A549 (cell line): ENCODE results near the gene FUCA1. TPM values are rescaled to one million over a fixed set of nuclear protein-coding genes. Genes with fewer than 3 reads are reported as not detected.

Source experiments
- ATAC-seq, 2 experiments: fragments of 200-7000 bp in 1 of 2; fragments of >200 bp in 1 of 2; cut with Nextera tagmentation in 1 of 2; cut with Tn5 transposase in 1 of 2; 3 replicates each; pipeline versions ENCODE4 v1.8.0 to v1.9.1; 2018 to 2020; ENCODE audit warnings: mild to moderate bottlenecking in 1 of 2, moderate library complexity in 1 of 2
- CTCF ChIA-PET: fragments of 300-600 bp; sonication (Branson Sonifier 250); formaldehyde crosslinking; extraction: SDS; loops from one replicate; lab custom pipeline; 2021; ENCODE audit warnings: antibody characterized with exemption, inconsistent platforms; lab: Yijun Ruan, JAX
- POLR2A ChIA-PET: fragments of 350-600 bp; formaldehyde crosslinking; extraction: SDS; loops from one replicate; lab custom pipeline; 2021; ENCODE audit warnings: antibody characterized with exemption, inconsistent platforms; lab: Yijun Ruan, JAX
- DNase-seq, 2 experiments: peaks; one replicate each; pipeline versions ENCODE4 v3.0.0 to v3.0.0-alpha.2; 2011 to 2016; ENCODE audit warnings: low read depth in 1 of 2, low spot score in 1 of 2
- FAIRE-seq: peaks from 2 replicates; lab custom pipeline; 2011; peaks lifted over from hg19 to GRCh38; lab: Jason Lieb, UNC
- H3K27ac ChIP-seq, 2 experiments: fragments of >200 bp; sonication (Bioruptor Twin); formaldehyde crosslinking; 3 replicates each; pipeline ENCODE4 v1.5.1; 2016 to 2017
- H3K4me1 ChIP-seq: fragments of >200 bp; sonication (Bioruptor Twin); formaldehyde crosslinking; 3 replicates; pipeline ENCODE4 v1.6.1; 2016
- H3K4me2 ChIP-seq: fragments of >200 bp; sonication (Bioruptor Twin); formaldehyde crosslinking; 3 replicates; pipeline ENCODE4 v1.6.1; 2016
- H3K4me3 ChIP-seq: fragments of >200 bp; sonication (Bioruptor Twin); formaldehyde crosslinking; 3 replicates; pipeline ENCODE4 v1.5.1; 2016
- H3K9me3 ChIP-seq: fragments of >200 bp; sonication (Bioruptor Twin); formaldehyde crosslinking; 3 replicates; pipeline ENCODE4 v1.6.1; 2016
- ATOH8 ChIP-seq: fragments of 250-450 bp; sonication (Bioruptor Pico); IDR thresholded peaks from 2 replicates; pipeline ENCODE4 v1.5.0; 2020; ENCODE audit warnings: low read depth, mild to moderate bottlenecking, moderate library complexity
- BHLHE40 ChIP-seq: IDR thresholded peaks from 2 replicates; pipeline ENCODE4 v1.6.1; 2012; ENCODE audit warnings: low read depth, low read length, inconsistent platforms
- CBX8 ChIP-seq: fragments of 200-600 bp; sonication (generic); IDR thresholded peaks from 2 replicates; pipeline ENCODE4 v1.6.1; 2016
- CEBPB ChIP-seq, 2 experiments: fragments of >200 bp in 1 of 2; sonication (Bioruptor Twin) in 1 of 2; formaldehyde crosslinking in 1 of 2; IDR thresholded peaks; 2 replicates each; pipeline ENCODE4 v1.6.1; 2012 to 2016
- CTCF ChIP-seq: fragments of >200 bp; sonication (Bioruptor Twin); formaldehyde crosslinking; IDR thresholded peaks from 3 replicates; pipeline ENCODE4 v1.5.1; 2016
- EHMT2 ChIP-seq: fragments of 200-600 bp; sonication (generic); IDR thresholded peaks from 2 replicates; pipeline ENCODE4 v1.6.1; 2016; ENCODE audit warnings: antibody characterized with exemption, low read depth, mild to moderate bottlenecking, moderate library complexity
- EP300 ChIP-seq, 2 experiments: fragments of >200 bp; sonication (Bioruptor Twin); formaldehyde crosslinking; IDR thresholded peaks; 2 replicates in 1 of 2; 3 replicates in 1 of 2; pipeline ENCODE4 v1.6.1; 2016 to 2017
- GATA3 ChIP-seq: IDR thresholded peaks from 2 replicates; pipeline ENCODE4 v1.6.1; 2012; ENCODE audit warnings: borderline replicate concordance
- HEYL ChIP-seq: fragments of 250-450 bp; sonication (Bioruptor Pico); IDR thresholded peaks from 2 replicates; pipeline ENCODE4 v1.8.0; 2021; ENCODE audit warnings: mild to moderate bottlenecking, moderate library complexity
- JUNB ChIP-seq: fragments of >200 bp; sonication (Bioruptor Twin); formaldehyde crosslinking; IDR thresholded peaks from 2 replicates; pipeline ENCODE4 v1.6.1; 2016
- KDM1A ChIP-seq: fragments of 200-600 bp; sonication (generic); IDR thresholded peaks from 2 replicates; pipeline ENCODE4 v1.6.1; 2016; ENCODE audit warnings: low read depth, mild to moderate bottlenecking
- MAFK ChIP-seq: fragments of 450-650 bp; IDR thresholded peaks from 2 replicates; pipeline ENCODE4 v1.6.1; 2014; ENCODE audit not compliant: partially characterized antibody
- MAX ChIP-seq: IDR thresholded peaks from 2 replicates; pipeline ENCODE4 v1.6.1; 2012
- POLR2AphosphoS2 ChIP-seq: conservative IDR thresholded peaks from 2 replicates; pipeline ENCODE4 v1.6.1; 2012; ENCODE audit warnings: low read length, improper control_type of control experiment, inconsistent platforms
- RARB ChIP-seq: fragments of 250-450 bp; sonication (Bioruptor Pico); IDR thresholded peaks from 2 replicates; pipeline ENCODE4 v1.8.0; 2021; ENCODE audit warnings: mild to moderate bottlenecking, moderate library complexity
- RFX5 ChIP-seq: fragments of 450-650 bp; IDR thresholded peaks from 2 replicates; pipeline ENCODE4 v1.7.1; 2014; ENCODE audit warnings: antibody characterized with exemption, mild to moderate bottlenecking, moderate library complexity
- SMC3 ChIP-seq: fragments of >200 bp; sonication (Bioruptor Twin); formaldehyde crosslinking; IDR thresholded peaks from 3 replicates; pipeline ENCODE4 v1.6.1; 2018; ENCODE audit warnings: inconsistent platforms
- SREBF2 ChIP-seq: fragments of 450-650 bp; IDR thresholded peaks from 2 replicates; pipeline ENCODE4 v1.6.1; 2014; ENCODE audit warnings: mild to moderate bottlenecking, moderate library complexity
- TFCP2L1 ChIP-seq: fragments of 250-450 bp; sonication (Bioruptor Pico); IDR thresholded peaks from 2 replicates; pipeline ENCODE4 v1.5.0; 2021; ENCODE audit warnings: mild to moderate bottlenecking
- ZFP36 ChIP-seq: fragments of 450-650 bp; IDR thresholded peaks from 2 replicates; pipeline ENCODE4 v1.6.1; 2014; ENCODE audit warnings: borderline replicate concordance; ENCODE audit not compliant: partially characterized antibody
- ZNF302 ChIP-seq: fragments of 250-450 bp; sonication (Bioruptor Pico); IDR thresholded peaks from 2 replicates; pipeline ENCODE4 v1.9.0; 2021; ENCODE audit warnings: inconsistent platforms, mild to moderate bottlenecking, moderate library complexity
- WGBS: methylation state at CpG from one replicate; pipeline ENCODE4 v1.1.6; 2017; ENCODE audit errors: missing lambda C conversion rate; 5-methylcytosine and 5-hydroxymethylcytosine counted together
- polyA plus RNA-seq, 4 experiments: library from polyadenylated mRNA; depleted of rRNA in 3 of 4; stranded (reverse); fragments of >200 nt; fragmentation: RNase III in 1 of 4; extraction: RNeasy Plus Mini Kit Qiagen cat#74134 plus additional on column Dnase treatment in 1 of 4; gene quantifications; 2 replicates in 3 of 4; 3 replicates in 1 of 4; pipeline ENCODE4 v1.2.3, GENCODE V29; 2011 to 2017

The FUCA1 gene
- polyA plus RNA-seq, 2 of the 4 experiments (the other 2 are of a cell fraction): 9.7 to 16.1 TPM

- ChIA-PET CTCF (interaction anchor here (2.5 kb wide), 1 partner anchor 104 kb away, joined by 8 read pairs; no protein-coding TSS in a partner anchor), POLR2A (no interaction called here)
- no peak overlapping the region for H3K4me2 ChIP-seq
- no peaks in the 10 kb centered on the region for H3K9me3 ChIP-seq
- no peak for TF ChIP-seq GATA3
- no peak for TF ChIP-seq ZNF302 (CRISPR knock-in tag)
- no peak for TF ChIP-seq CEBPB (IDR thresholded peaks at IDR 0.05)
- TF ChIP-seq HEYL (CRISPR knock-in tag): no peak
- TF ChIP-seq JUNB: no peak
- no peak for TF ChIP-seq BHLHE40
- no peak for TF ChIP-seq KDM1A
- no peak for TF ChIP-seq CBX8
- TF ChIP-seq POLR2AphosphoS2: no peak
- no peak for TF ChIP-seq ZFP36
- TF ChIP-seq MAX: no peak
- no peak for TF ChIP-seq TFCP2L1 (CRISPR knock-in tag)
- TF ChIP-seq ATOH8: no peak
- no peak for TF ChIP-seq EHMT2
- TF ChIP-seq EP300 (IDR thresholded peaks at IDR 0.05): no peak
- no peak for TF ChIP-seq SREBF2
- no peak for TF ChIP-seq RFX5
- no peak for TF ChIP-seq MAFK
- TF ChIP-seq RARB (CRISPR knock-in tag): no peak
- TF ChIP-seq CTCF: no peak
- DNase-seq (no peak), FAIRE-seq (no peak), ATAC-seq (no peak)
- peaks cover 6% of the 10 kb centered on the region for H3K4me1 ChIP-seq
- 93% methylated on average over 4 of the region's 4 CpGs for whole genome bisulfite sequencing
- H3K27ac ChIP-seq: no peak overlapping the region
- no peak overlapping the region for H3K4me3 ChIP-seq
These were observed 46.8 kb upstream of the FUCA1 start for GRCh38 chr1:23914921-23915320.

GRCh38 chr1:23913212-23913880 is 45.3 kb upstream of the FUCA1 start, which contains the start of gene CNR2:
TSS of gene CNR2 (minus strand) at chr1:23913362. CDS start at chr1:23875617, 37,745 bp downstream.
- Histone ChIP-seq H3K4me1 (no peaks in the 10 kb centered on the region), H3K9me3 (no peaks in the 10 kb centered on the region)
- ChIA-PET CTCF (interaction anchor here (1.2 to 1.3 kb wide), 2 partner anchors 11 to 142 kb away, joined by 3 to 4 read pairs; no protein-coding TSS in a partner anchor), POLR2A (interaction anchor here (0.5 kb wide), 1 partner anchor 135 kb away, joined by 4 read pairs; the partner anchor contains the start of gene PITHD1)
- TF ChIP-seq SMC3: no peak
- TF ChIP-seq CTCF: no peak
- TF ChIP-seq POLR2AphosphoS2: no peak
- TF ChIP-seq, all 56 proteins: peak for 0
- FAIRE-seq (no peak), ATAC-seq (no peak), DNase-seq (no peak)
- no peak within 1 kb of the TSS for H3K4me3 ChIP-seq
- WGBS: 63% methylated on average over 7 of the region's 7 CpGs
- H3K4me2 ChIP-seq: no peak within 1 kb of the TSS
- no peak within 1 kb of the TSS for H3K27ac ChIP-seq
